HepG2 (cell line): ENCODE measurements around the gene CTDP1. TPM values are rescaled to one million over a fixed set of nuclear protein-coding genes. Genes with fewer than 3 reads are reported as not detected.

Experiments
- ELF3 ChIP-seq: IDR thresholded peaks from 2 replicates; pipeline ENCODE4 v1.6.1; 2016; ENCODE audit warnings: missing genetic modification reagents, missing compliant biosample characterization
- KDM2A ChIP-seq: sonication (generic); formaldehyde crosslinking; IDR thresholded peaks from 2 replicates; pipeline ENCODE4 v1.4.0; 2020; ENCODE audit warnings: low read depth, missing genetic modification reagents, borderline replicate concordance
- KDM4B ChIP-seq: sonication (generic); formaldehyde crosslinking; IDR thresholded peaks from 2 replicates; pipeline ENCODE4 v1.4.0; 2020; ENCODE audit warnings: missing genetic modification reagents
- MIXL1 ChIP-seq: IDR thresholded peaks from 2 replicates; pipeline ENCODE4 v1.6.1; 2016
- MYC ChIP-seq: sonication (generic); formaldehyde crosslinking; IDR thresholded peaks from 2 replicates; pipeline ENCODE4 v1.9.0; 2021; ENCODE audit warnings: missing genetic modification reagents, borderline replicate concordance
- PAX8 ChIP-seq: sonication (generic); formaldehyde crosslinking; IDR thresholded peaks from 2 replicates; pipeline ENCODE4 v1.8.0; 2022; ENCODE audit warnings: mild to moderate bottlenecking, missing genetic modification reagents, borderline replicate concordance
- POLR2A ChIP-seq, 2 experiments: IDR thresholded peaks; 2 replicates each; pipeline ENCODE4 v1.6.1; 2011; ENCODE audit warnings: low read depth in 2 of 2, low read length in 2 of 2, mild to moderate bottlenecking in 1 of 2, moderate library complexity in 1 of 2; ENCODE audit not compliant: insufficient read depth in 1 of 2
- RBM22 ChIP-seq: fragments of 200-400 bp; formaldehyde crosslinking; optimal IDR thresholded peaks from 2 replicates; pipeline ENCODE3; 2017; ENCODE audit warnings: mild to moderate bottlenecking, low read length, moderate library complexity
- SIX4 ChIP-seq: sonication (generic); formaldehyde crosslinking; IDR thresholded peaks from 2 replicates; pipeline ENCODE4 v1.4.0; 2020; ENCODE audit warnings: missing genetic modification reagents
- TBX3 ChIP-seq: fragments of 450-650 bp; IDR thresholded peaks from 2 replicates; pipeline ENCODE4 v1.6.1; 2017; ENCODE audit warnings: antibody characterized with exemption, mild to moderate bottlenecking, inconsistent platforms, borderline replicate concordance
- TCF7L2 ChIP-seq: IDR thresholded peaks from 2 replicates; pipeline ENCODE4 v1.6.1; 2011; ENCODE audit warnings: mild to moderate bottlenecking, low read depth, low read length, moderate library complexity
- THAP11 ChIP-seq: IDR thresholded peaks from 2 replicates; pipeline ENCODE4 v1.6.1; 2016; ENCODE audit warnings: missing biosample characterization, missing genetic modification reagents
- TRIM22 ChIP-seq: fragments of 450-650 bp; IDR thresholded peaks from 2 replicates; pipeline ENCODE4 v1.6.1; 2017
- YY1 ChIP-seq: IDR thresholded peaks from 2 replicates; pipeline ENCODE4 v1.6.1; 2011; ENCODE audit warnings: low read length, low read depth, moderate library complexity, mild to moderate bottlenecking; ENCODE audit not compliant: insufficient read depth, insufficient replicate concordance
- ZFP82 ChIP-seq: sonication (generic); formaldehyde crosslinking; IDR thresholded peaks from 2 replicates; pipeline ENCODE4 v1.5.1; 2020; ENCODE audit warnings: mild to moderate bottlenecking, missing genetic modification reagents, borderline replicate concordance
- ZFY ChIP-seq: sonication (generic); formaldehyde crosslinking; IDR thresholded peaks from 2 replicates; pipeline ENCODE4 v1.4.0; 2020; ENCODE audit warnings: missing genetic modification reagents
- ZNF230 ChIP-seq: sonication (generic); formaldehyde crosslinking; IDR thresholded peaks from 2 replicates; pipeline ENCODE4 v1.4.0; 2020; ENCODE audit warnings: mild to moderate bottlenecking, missing genetic modification reagents
- ZNF414 ChIP-seq: sonication (generic); formaldehyde crosslinking; IDR thresholded peaks from 2 replicates; pipeline ENCODE4 v1.5.0; 2020; ENCODE audit warnings: missing genetic modification reagents
- ZNF546 ChIP-seq: sonication (generic); formaldehyde crosslinking; conservative IDR thresholded peaks from 2 replicates; pipeline ENCODE4 v1.8.1; 2023; ENCODE audit warnings: mild to moderate bottlenecking, missing genetic modification reagents
- ZNF589 ChIP-seq: sonication (generic); formaldehyde crosslinking; conservative IDR thresholded peaks from 2 replicates; pipeline ENCODE4 v1.8.0; 2022; ENCODE audit warnings: mild to moderate bottlenecking, moderate library complexity, missing genetic modification reagents
- ZNF644 ChIP-seq: IDR thresholded peaks from 2 replicates; pipeline ENCODE4 v1.6.1; 2016; ENCODE audit warnings: low read depth
- ZNF850 ChIP-seq: sonication (generic); formaldehyde crosslinking; conservative IDR thresholded peaks from 2 replicates; pipeline ENCODE4 v1.9.0; 2021; ENCODE audit warnings: mild to moderate bottlenecking, missing genetic modification reagents
- ZSCAN29 ChIP-seq: sonication (generic); formaldehyde crosslinking; conservative IDR thresholded peaks from 2 replicates; pipeline ENCODE4 v1.4.0; 2020; ENCODE audit warnings: mild to moderate bottlenecking, missing genetic modification reagents
- ZSCAN31 ChIP-seq: sonication (generic); formaldehyde crosslinking; IDR thresholded peaks from 2 replicates; pipeline ENCODE4 v1.5.0; 2020; ENCODE audit warnings: low read depth, mild to moderate bottlenecking, missing genetic modification reagents
- polyA plus RNA-seq, 8 experiments: library from polyadenylated mRNA; depleted of rRNA in 3 of 8; stranded (reverse) in 7 of 8; unstranded in 1 of 8; fragments of >200 nt; fragmentation: Illumina TruSeq in 4 of 8; extraction: Trizol in 4 of 8; gene quantifications; 2 replicates each; pipeline versions ENCODE4 v1.2.1 to v1.2.3, GENCODE V29; 2011 to 2016; ENCODE audit warnings: low read depth in 4 of 8, missing spikeins in 1 of 8, mixed read lengths in 1 of 8; ENCODE audit not compliant: insufficient read depth in 1 of 8
- total RNA-seq, 5 experiments: library from RNA; depleted of rRNA; stranded (reverse); fragments of >200 nt; fragmentation: Illumina TruSeq; extraction: Trizol; gene quantifications; 2 replicates each; pipeline ENCODE4 v1.2.3, GENCODE V29; 2016; ENCODE audit warnings: low read depth in 1 of 5
- TF ChIP-seq, protein P1 (sequence below): sonication (generic); formaldehyde crosslinking; IDR thresholded peaks from 2 replicates; pipeline ENCODE4 v1.8.0; 2022; ENCODE audit warnings: mild to moderate bottlenecking, missing genetic modification reagents; ENCODE audit not compliant: insufficient replicate concordance
- TF ChIP-seq, protein P2 (sequence below): sonication (generic); formaldehyde crosslinking; IDR thresholded peaks from 2 replicates; pipeline ENCODE4 v1.9.0; 2021; ENCODE audit warnings: missing genetic modification reagents, mild to moderate bottlenecking, borderline replicate concordance

The CTDP1 gene
- total and polyA plus RNA-seq, 2 of the 13 experiments (the other 11 are each of a cell fraction or from before 2014, with no cell fraction given): 6.9 to 11.0 TPM

DNA sequence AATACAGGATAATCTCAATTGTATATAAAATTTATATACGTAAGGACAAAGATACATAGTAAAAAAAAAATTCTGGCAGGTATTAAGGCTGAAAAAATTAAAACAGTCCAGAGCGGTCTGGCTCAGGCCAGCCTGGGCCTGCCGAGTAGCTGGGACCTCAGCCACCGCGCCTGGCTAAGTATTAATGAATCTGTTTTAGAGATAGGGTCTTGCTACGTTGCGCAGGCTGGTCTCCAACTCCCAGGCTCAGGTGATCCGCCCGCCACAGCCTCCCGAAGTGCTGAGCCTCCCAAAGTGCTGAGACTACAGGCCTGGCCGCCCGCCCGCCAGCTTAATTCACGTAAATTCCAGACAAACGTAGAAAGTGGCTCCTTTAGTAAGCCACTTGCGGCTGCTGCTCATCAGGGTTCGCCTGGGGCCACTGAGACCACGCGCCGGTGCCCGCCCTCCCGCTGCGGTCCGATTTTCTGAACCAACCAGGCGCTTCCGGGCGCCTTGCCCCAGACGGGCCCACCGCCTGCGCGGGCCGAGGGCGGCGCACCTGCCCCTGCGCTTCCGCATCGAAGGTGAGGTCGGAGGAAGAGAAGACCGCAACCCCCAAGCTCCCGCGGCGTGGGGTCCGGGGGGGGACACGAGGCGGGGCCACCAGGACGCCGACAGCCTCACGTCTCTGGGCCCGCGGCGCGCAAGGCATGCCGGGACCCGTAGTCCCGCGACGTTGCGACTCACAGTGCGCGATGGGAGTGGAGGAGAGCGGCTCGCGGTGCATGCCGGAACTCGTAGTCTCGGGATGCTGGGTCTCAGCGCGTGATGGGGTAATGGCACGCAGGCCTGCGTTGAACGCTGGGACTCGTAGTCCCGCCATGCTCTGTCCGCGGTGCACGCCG is 695 bp upstream of the CTDP1 start (continued):
- peak; percentile 87; the same call in 1 of the 2 replicates for TF ChIP-seq ZNF589 (CRISPR knock-in tag)
- TF ChIP-seq ZNF414 (CRISPR knock-in tag): peak; percentile 88
- TF ChIP-seq ELF3 (CRISPR knock-in tag): peak; percentile 90
- peak; percentile 25; the same call in 1 of the 2 replicates for TF ChIP-seq TBX3
- TF ChIP-seq SIX4: peak; percentile 9
- TF ChIP-seq KDM2A (CRISPR knock-in tag): peak; percentile 86
- no peak for TF ChIP-seq ZNF644 (CRISPR knock-in tag)
- peak; percentile 68 for TF ChIP-seq YY1
- peak in 1 of 2 experiments; percentile 58; a peak in 1 of 4 replicates for TF ChIP-seq POLR2A (IDR thresholded peaks at IDR 0.05; ENCODE audit: insufficient read depth in 1 of 2, low read depth in 2 of 2, low read length in 2 of 2)
- peak; percentile 16; the same call in 1 of the 2 replicates for TF ChIP-seq MIXL1
- peak; percentile 66 for TF ChIP-seq ZNF230 (CRISPR knock-in tag)
- peak; percentile 94 for TF ChIP-seq ZFY (CRISPR knock-in tag)
- TF ChIP-seq MYC: peak; percentile 96
- no peak for TF ChIP-seq ZNF850 (CRISPR knock-in tag)
- TF ChIP-seq ZNF546: peak; percentile 85; the same call in 1 of the 2 replicates
- TF ChIP-seq PAX8: no peak
- TF ChIP-seq, protein P1, sequence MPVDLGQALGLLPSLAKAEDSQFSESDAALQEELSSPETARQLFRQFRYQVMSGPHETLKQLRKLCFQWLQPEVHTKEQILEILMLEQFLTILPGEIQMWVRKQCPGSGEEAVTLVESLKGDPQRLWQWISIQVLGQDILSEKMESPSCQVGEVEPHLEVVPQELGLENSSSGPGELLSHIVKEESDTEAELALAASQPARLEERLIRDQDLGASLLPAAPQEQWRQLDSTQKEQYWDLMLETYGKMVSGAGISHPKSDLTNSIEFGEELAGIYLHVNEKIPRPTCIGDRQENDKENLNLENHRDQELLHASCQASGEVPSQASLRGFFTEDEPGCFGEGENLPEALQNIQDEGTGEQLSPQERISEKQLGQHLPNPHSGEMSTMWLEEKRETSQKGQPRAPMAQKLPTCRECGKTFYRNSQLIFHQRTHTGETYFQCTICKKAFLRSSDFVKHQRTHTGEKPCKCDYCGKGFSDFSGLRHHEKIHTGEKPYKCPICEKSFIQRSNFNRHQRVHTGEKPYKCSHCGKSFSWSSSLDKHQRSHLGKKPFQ (CRISPR knock-in tag): peak; percentile 80
- TF ChIP-seq THAP11 (CRISPR knock-in tag): peak; percentile 98
- no peak for TF ChIP-seq RBM22
- no peak; the same call in 1 of the 2 replicates for TF ChIP-seq KDM4B (CRISPR knock-in tag)
- 0 out of 2 replicates have a peak, but pooled peaks have one; percentile 71 for TF ChIP-seq ZSCAN29 (CRISPR knock-in tag)
- no peak for TF ChIP-seq TRIM22
- TF ChIP-seq, protein P2, sequence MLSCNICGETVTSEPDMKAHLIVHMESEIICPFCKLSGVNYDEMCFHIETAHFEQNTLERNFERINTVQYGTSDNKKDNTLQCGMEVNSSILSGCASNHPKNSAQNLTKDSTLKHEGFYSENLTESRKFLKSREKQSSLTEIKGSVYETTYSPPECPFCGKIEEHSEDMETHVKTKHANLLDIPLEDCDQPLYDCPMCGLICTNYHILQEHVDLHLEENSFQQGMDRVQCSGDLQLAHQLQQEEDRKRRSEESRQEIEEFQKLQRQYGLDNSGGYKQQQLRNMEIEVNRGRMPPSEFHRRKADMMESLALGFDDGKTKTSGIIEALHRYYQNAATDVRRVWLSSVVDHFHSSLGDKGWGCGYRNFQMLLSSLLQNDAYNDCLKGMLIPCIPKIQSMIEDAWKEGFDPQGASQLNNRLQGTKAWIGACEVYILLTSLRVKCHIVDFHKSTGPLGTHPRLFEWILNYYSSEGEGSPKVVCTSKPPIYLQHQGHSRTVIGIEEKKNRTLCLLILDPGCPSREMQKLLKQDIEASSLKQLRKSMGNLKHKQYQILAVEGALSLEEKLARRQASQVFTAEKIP (CRISPR knock-in tag): no peak
- TF ChIP-seq ZFP82 (CRISPR knock-in tag): no peak; the same call in 1 of the 2 replicates
- TF ChIP-seq ZSCAN31 (CRISPR knock-in tag): peak; percentile 56; the same call in 1 of the 2 replicates
- TF ChIP-seq TCF7L2: no peak
